GM12891 (cell line): Measurements from ENCODE around the gene CCDC182.

ENCODE experiments used
- PAX5 ChIP-seq: IDR thresholded peaks from 2 replicates; pipeline ENCODE4 v1.6.1; 2011; ENCODE audit warnings: low read length, moderate library complexity, mild to moderate bottlenecking; ENCODE audit not compliant: insufficient read depth, severe bottlenecking
- POLR2A ChIP-seq: IDR thresholded peaks from 2 replicates; pipeline ENCODE4 v1.6.1; 2011; ENCODE audit warnings: low read depth, low read length, control low read depth
- POLR2AphosphoS5 ChIP-seq: IDR thresholded peaks from 2 replicates; pipeline ENCODE4 v1.6.1; 2011; ENCODE audit warnings: low read depth, low read length, control low read depth
- POU2F2 ChIP-seq: IDR thresholded peaks from 2 replicates; pipeline ENCODE4 v1.6.1; 2011; ENCODE audit warnings: low read depth, mild to moderate bottlenecking, control low read depth, low read length, moderate library complexity
- SPI1 ChIP-seq: IDR thresholded peaks from 2 replicates; pipeline ENCODE4 v1.6.1; 2011; ENCODE audit warnings: low read depth, low read length, control low read depth
- TAF1 ChIP-seq: IDR thresholded peaks from 2 replicates; pipeline ENCODE4 v1.6.1; 2011; ENCODE audit warnings: low read depth, low read length, control low read depth

DNA sequence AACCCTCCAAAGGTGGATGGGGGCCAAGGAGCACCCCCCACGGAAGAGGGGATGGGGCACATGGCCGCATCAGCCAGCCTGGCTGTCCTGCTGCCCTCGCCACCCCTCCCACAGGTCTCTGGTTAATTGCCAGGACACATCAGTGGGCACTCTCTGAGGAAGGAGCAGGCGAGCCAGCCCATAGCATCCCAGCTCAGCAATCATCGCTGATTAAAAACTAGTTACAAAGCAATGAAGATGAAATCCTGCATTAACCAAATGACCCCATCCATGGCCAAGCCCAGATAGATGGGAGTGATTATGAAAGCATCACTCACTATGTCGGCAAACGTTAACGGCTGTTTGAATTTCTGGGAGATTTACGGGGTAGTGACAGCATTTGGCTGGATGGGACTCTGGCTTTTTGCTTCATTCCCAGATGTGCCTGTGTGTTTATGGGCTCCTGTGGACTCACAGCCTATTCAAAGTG is 45.3 kb downstream of the CCDC182 start:
- no peak for TF ChIP-seq POLR2A
- TF ChIP-seq TAF1: no peak
- no peak for TF ChIP-seq POU2F2
- TF ChIP-seq POLR2AphosphoS5: no peak
- TF ChIP-seq SPI1: no peak
- no peak for TF ChIP-seq PAX5
